ENCODE measurements around the gene COX4I1. TPM values are rescaled to one million over a fixed set of nuclear protein-coding genes. Genes with fewer than 3 reads are reported as not detected.

The COX4I1 gene
- total RNA-seq, 1 experiment from 2014 or later = 506 TPM

DNA sequence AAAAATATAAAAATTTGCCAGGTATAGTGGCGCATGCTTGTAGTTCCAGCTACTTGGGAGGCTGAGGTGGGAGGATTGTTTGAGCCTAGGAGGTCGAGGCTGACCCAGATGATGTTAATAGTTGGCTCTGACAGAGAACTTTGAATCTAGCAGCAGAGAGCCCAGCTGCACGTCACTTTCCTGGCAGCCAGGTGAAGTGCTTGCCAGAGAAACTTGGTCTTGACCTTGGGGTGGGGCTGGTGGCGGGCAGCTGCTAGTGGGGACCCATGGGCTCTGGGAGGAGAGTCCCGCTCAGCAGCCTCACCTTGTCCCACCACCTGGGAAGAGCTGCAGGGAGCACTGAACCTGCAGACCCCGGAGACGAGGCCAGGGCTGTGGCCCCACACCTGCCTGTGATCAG lies 45.5 kb upstream of the COX4I1 start:
- Histone ChIP-seq H3K23ac (ENCODE audit: insufficient read length, low read depth, low read length) (no peak overlapping the region), H3T11ph (ENCODE audit: low read length) (no peak overlapping the region), H3K18ac (ENCODE audit: insufficient read length, low read depth, low read length) (no peak overlapping the region), H2BK20ac (ENCODE audit: low read depth, low read length, poor library complexity, severe bottlenecking) (no peak overlapping the region), H3K4ac (ENCODE audit: low read depth, low read length) (no peak overlapping the region), H3K56ac (ENCODE audit: insufficient read length, low read depth, low read length) (no peak overlapping the region), H4K5ac (ENCODE audit: insufficient read length, low read depth, low read length) (no peak overlapping the region), H2BK15ac (ENCODE audit: low read depth, low read length) (no peak overlapping the region), H2AK5ac (ENCODE audit: insufficient read length, low read length) (no peak overlapping the region), H3K27ac (ENCODE audit: insufficient read length, low read depth, low read length) (no peak overlapping the region), H4K8ac (replicated peaks; ENCODE audit: insufficient read length, low read depth, low read length) (no peak overlapping the region), H3K4me1 (ENCODE audit: insufficient read depth, low read length) (no peaks in the 10 kb centered on the region; the same call in 1 of the 2 replicates), H3K4me2 (ENCODE audit: insufficient read depth, insufficient read length, low read length) (no peak overlapping the region), H3K79me2 (ENCODE audit: insufficient read depth, low read length) (no peaks in the 10 kb centered on the region), H4K20me1 (ENCODE audit: control insufficient read depth, insufficient read depth, insufficient read length) (no peaks in the 10 kb centered on the region), H3K9me3 (ENCODE audit: control insufficient read depth, low read depth, low read length) (no peaks in the 10 kb centered on the region), H2BK12ac (ENCODE audit: insufficient read length, low read depth, low read length) (no peak overlapping the region), H2BK5ac (ENCODE audit: insufficient read length, low read length) (no peak overlapping the region), H3K79me1 (ENCODE audit: insufficient read depth, low read depth, low read length, poor library complexity, severe bottlenecking) (no peaks in the 10 kb centered on the region), H2BK120ac (ENCODE audit: low read depth, low read length, poor library complexity, severe bottlenecking) (no peak overlapping the region), H3K23me2 (ENCODE audit: insufficient read length, low read depth, low read length, poor library complexity, severe bottlenecking) (peaks cover 8% of the 10 kb centered on the region), H3K27me3 (ENCODE audit: insufficient read depth, low read length) (no peaks in the 10 kb centered on the region; the same call in 1 of the 2 replicates), H3K9ac (ENCODE audit: extremely low read depth, insufficient read length, low read length) (no peak overlapping the region), H2AFZ (ENCODE audit: low read length) (no peak overlapping the region), H4K91ac (ENCODE audit: insufficient read length, low read depth, low read length) (no peak overlapping the region), H3K14ac (ENCODE audit: insufficient read depth, low read length) (peak overlapping the region; percentile 15; the same call in 1 of the 2 replicates)
- no peak overlapping the region for H3K4me3 Mint-ChIP-seq
- peaks cover 32 to 41% of the 10 kb centered on the region in 2 experiments for H3K4me1 Mint-ChIP-seq
- H3K9me3 Mint-ChIP-seq = no peaks in the 10 kb centered on the region
- no peak overlapping the region for H3K27ac Mint-ChIP-seq
- no CpG with 5 or more reads among the region's 7 CpGs for WGBS (ENCODE audit: extremely low coverage, insufficient read length, low lambda C conversion rate)
- no peak for DNase-seq
- TF ChIP-seq CTCF (conservative IDR thresholded peaks at IDR 0.05) = no peak
- H3K36me3 Mint-ChIP-seq (ENCODE audit: insufficient read depth in 1 of 3, low read depth in 3 of 3) = no peaks in the 10 kb centered on the region
- H3K27me3 Mint-ChIP-seq (ENCODE audit: low read depth) = peaks cover 38% of the 10 kb centered on the region

All from H9 (cell line).